Vagina (tissue), 2 donors: Measurements from ENCODE around the gene HLA-DQB1.

ENCODE experiments used
- POLR2A ChIP-seq, 2 donors: fragments of 450-650 bp; IDR thresholded peaks; one replicate each; pipeline ENCODE4 v1.6.1; 2017; ENCODE audit warnings: antibody characterized with exemption in 2 of 2, mild to moderate bottlenecking in 2 of 2, moderate library complexity in 2 of 2
- POLR2AphosphoS5 ChIP-seq, 2 donors: sonication (generic); formaldehyde crosslinking; IDR thresholded peaks; one replicate each; pipeline ENCODE4 v1.9.0; 2017; ENCODE audit warnings: antibody characterized with exemption in 2 of 2, mild to moderate bottlenecking in 2 of 2, low read depth in 1 of 2; ENCODE audit not compliant: insufficient read depth in 1 of 2
- TF ChIP-seq, protein P1 (sequence below), 3 experiments: fragments of 450-650 bp in 2 of 3; fragments of 200-600 bp in 1 of 3; sonication (generic) in 1 of 3; IDR thresholded peaks; one replicate each; pipeline ENCODE4 v1.5.1; 2017 to 2019; ENCODE audit warnings: antibody characterized with exemption in 3 of 3, mild to moderate bottlenecking in 2 of 3, moderate library complexity in 2 of 3

GRCh38 chr6:32637883-32638282 lies 28.6 kb downstream of the HLA-DQB1 start:
- TF ChIP-seq, protein P1, sequence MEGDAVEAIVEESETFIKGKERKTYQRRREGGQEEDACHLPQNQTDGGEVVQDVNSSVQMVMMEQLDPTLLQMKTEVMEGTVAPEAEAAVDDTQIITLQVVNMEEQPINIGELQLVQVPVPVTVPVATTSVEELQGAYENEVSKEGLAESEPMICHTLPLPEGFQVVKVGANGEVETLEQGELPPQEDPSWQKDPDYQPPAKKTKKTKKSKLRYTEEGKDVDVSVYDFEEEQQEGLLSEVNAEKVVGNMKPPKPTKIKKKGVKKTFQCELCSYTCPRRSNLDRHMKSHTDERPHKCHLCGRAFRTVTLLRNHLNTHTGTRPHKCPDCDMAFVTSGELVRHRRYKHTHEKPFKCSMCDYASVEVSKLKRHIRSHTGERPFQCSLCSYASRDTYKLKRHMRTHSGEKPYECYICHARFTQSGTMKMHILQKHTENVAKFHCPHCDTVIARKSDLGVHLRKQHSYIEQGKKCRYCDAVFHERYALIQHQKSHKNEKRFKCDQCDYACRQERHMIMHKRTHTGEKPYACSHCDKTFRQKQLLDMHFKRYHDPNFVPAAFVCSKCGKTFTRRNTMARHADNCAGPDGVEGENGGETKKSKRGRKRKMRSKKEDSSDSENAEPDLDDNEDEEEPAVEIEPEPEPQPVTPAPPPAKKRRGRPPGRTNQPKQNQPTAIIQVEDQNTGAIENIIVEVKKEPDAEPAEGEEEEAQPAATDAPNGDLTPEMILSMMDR (IDR thresholded peaks at IDR 0.05) = no peak
- TF ChIP-seq POLR2AphosphoS5 (IDR thresholded peaks at IDR 0.05; ENCODE audit: insufficient read depth in 1 of 2, low read depth in 1 of 2) (no peak), POLR2A (IDR thresholded peaks at IDR 0.05) (no peak)
